Lung microvascular endothelial cell (primary cell): ENCODE measurements around the gene HYAL2. TPM values are rescaled to one million over a fixed set of nuclear protein-coding genes. Genes with fewer than 3 reads are reported as not detected.

Experiments used
- DNase-seq, 2 donors: peaks; one replicate each; pipeline versions ENCODE4 v3.0.0 to v3.0.0-alpha.2; 2010; ENCODE audit warnings: low read depth in 2 of 2
- total RNA-seq: library from RNA; depleted of rRNA; stranded (reverse); fragments of >200 nt; gene quantifications from 2 replicates; pipeline ENCODE4 v1.2.1, GENCODE V29; 2014

HYAL2 gene
- total RNA-seq, 1 donor from 2014 or later = 600 TPM

DNA sequence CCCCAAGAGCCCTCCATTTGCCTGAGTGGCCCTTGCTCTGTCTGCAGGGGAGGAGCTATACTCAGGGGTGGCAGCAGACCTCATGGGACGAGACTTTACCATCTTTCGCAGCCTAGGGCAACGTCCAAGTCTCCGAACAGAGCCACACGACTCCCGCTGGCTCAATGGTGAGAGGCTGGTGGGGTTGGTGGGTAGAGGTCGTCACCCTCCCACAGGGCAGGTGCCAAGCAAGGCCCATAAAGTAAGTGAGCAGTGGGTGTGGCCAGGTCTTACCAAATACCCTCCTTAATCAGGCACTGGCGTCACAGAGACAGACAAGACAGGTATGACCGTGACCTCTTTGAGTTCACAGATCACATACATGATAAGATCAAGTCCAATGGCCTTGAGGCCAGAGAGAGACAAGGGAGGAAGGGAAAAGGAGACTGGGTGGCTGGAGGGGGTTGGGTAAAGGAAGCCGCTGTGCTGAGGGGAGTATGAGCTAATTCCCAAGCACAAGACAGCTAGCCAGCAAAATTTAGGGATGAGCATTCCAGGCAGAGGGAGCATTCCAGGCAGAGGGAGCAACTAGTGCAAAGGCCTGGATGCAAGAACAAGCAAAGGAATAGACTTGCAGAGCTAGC, 51.1 kb downstream of the HYAL2 start:
- DNase-seq = no peak

DNA sequence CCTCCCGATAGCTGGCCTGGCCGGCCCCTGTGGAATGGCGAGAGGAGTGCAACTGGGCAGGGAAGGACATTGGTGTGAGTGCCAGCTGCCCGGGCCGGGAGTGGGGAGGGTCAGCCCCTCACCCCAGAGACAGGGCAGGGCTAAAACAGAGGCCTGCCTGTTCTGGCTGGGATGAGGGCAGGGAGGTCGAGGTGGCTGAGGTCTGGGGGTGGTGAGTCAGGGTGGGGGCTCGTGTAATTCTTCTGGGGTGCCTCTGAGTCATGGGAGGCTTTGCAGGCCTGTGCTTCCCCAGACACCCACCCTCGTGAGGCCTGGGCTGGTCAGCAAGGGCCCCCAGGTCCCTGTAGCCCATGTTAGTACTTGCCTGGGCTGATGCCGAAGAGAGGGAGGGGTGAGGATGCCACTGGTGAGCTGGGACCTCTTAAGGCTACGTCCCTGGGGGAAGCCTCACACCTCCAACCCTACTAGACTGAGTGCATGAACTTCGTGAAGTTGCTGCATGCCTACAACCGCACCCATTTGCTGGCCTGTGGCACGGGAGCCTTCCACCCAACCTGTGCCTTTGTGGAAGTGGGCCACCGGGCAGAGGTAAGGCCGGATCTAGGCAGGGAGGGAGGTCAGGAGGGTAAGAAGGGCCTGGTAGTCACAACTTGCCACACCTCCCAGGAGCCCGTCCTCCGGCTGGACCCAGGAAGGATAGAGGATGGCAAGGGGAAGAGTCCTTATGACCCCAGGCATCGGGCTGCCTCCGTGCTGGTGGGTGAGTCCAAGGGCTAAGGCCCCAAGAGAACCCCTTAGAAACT, 51.9 kb downstream of the HYAL2 start:
- no peak for DNase-seq

GRCh38 chr3:50269977-50270413, 52.5 kb downstream of the HYAL2 start:
- no peak for DNase-seq

GRCh38 chr3:50269460-50269859, 53.1 kb downstream of the HYAL2 start:
- DNase-seq = no peak

DNA sequence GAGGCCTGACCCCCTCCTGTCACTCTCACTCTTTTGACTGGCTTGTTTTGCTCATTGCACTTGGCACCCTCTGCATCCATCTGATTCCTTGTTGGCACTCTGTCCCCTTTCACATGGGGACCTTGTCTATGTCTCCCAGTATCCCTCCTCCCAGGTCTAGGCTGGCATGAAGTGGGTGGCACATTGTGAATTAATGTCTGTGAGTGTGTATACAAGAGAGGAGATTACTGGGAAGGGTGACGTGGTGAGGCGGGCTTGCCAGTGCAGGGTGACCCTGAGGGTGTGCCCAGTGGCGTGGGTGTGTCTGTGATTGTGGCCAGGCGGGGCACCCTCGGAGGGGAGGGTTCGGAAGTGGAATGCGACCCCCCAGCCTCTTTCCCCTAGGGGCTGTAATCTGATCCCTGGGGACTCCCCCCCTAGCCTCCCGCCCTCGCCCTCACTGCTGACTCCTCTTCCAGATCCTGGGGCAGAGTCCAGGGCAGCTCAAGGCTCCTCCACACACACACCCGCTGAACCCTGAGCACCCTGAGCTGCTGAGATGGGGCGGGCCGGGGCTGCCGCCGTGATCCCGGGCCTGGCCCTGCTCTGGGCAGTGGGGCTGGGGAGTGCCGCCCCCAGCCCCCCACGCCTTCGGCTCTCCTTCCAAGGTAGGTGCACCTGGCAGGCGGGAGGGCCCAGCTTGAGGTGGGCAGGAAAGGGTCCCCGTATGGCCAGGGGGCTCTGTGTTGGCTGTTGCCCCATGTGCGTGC, 53.7 kb downstream of the HYAL2 start, which contains the start of gene SEMA3B:
Gene SEMA3B, plus strand, starts transcription at position 445 of the 749 bp plus-strand sequence. Its CDS starts 94 bp downstream, at position 539.
- DNase-seq = no peak

- no peak for DNase-seq
These were observed 54.3 kb downstream of the HYAL2 start for GRCh38 chr3:50268276-50268675.

Other genes starting within 250 kb of the HYAL2 start
- 84.3 and 152 TPM in 2 replicates for gene RBM5, start 233.8 kb downstream of the HYAL2 start, total RNA-seq
- 8.3 and 16.1 TPM in 2 replicates for gene SEMA3F, start 167.4 kb downstream of the HYAL2 start, total RNA-seq
- not detected in 2 replicates for gene GNAT1, start 131.1 kb downstream of the HYAL2 start, total RNA-seq
- gene SLC38A3, start 117.5 kb downstream of the HYAL2 start, total RNA-seq = under 0.01 TPM in 1 of 2 replicates, not detected in the other
- 415 and 488 TPM in 2 replicates for gene GNAI2, start 86.5 kb downstream of the HYAL2 start, total RNA-seq
- 0.44 and 0.60 TPM in 2 replicates for gene SEMA3B, start 53.6 kb downstream of the HYAL2 start, total RNA-seq
- not detected in 2 replicates for gene LSMEM2, start 43.7 kb downstream of the HYAL2 start, total RNA-seq
- 78.7 and 104 TPM in 2 replicates for gene IFRD2, start 30.3 kb downstream of the HYAL2 start, total RNA-seq
- 12.9 and 26.2 TPM in 2 replicates for gene HYAL3, start 23.3 kb downstream of the HYAL2 start, total RNA-seq
- 3.1 and 3.6 TPM in 2 replicates for gene NAA80, start 23.3 kb downstream of the HYAL2 start, total RNA-seq
- gene HYAL1, start 19.2 kb downstream of the HYAL2 start, total RNA-seq = 3.1 and 5.8 TPM in 2 replicates
- 21.4 and 22.8 TPM in 2 replicates for gene TUSC2, start 5.5 kb upstream of the HYAL2 start, total RNA-seq
- 12.0 and 20.6 TPM in 2 replicates for gene RASSF1, start 18.1 kb upstream of the HYAL2 start, total RNA-seq
- gene ZMYND10, start 23.0 kb upstream of the HYAL2 start, total RNA-seq = 0.20 and 0.22 TPM in 2 replicates
- gene NPRL2, start 28.0 kb upstream of the HYAL2 start, total RNA-seq = 12.0 and 17.3 TPM in 2 replicates
- 15.5 and 21.6 TPM in 2 replicates for gene CYB561D2, start 28.1 kb upstream of the HYAL2 start, total RNA-seq
- gene TMEM115, start 36.8 kb upstream of the HYAL2 start, total RNA-seq = 27.7 and 44.4 TPM in 2 replicates
- gene CACNA2D2, start 180.9 kb upstream of the HYAL2 start, total RNA-seq = under 0.01 TPM in 1 of 2 replicates, not detected in the other
- 0.87 and 1.4 TPM in 2 replicates for gene C3orf18, start 245.0 kb upstream of the HYAL2 start, total RNA-seq
- 2.6 and 2.8 TPM in 2 replicates for gene HEMK1, start 246.8 kb upstream of the HYAL2 start, total RNA-seq